A549 (cell line): Measurements from ENCODE around the gene SRSF10.
"Not testable (repeated sequence)": the region's sequence is repeated elsewhere in the genome, so short reads cannot be mapped to it uniquely, and the experiment has no call there.

ENCODE experiments used
- CTCF ChIP-seq: fragments of >200 bp; sonication (Bioruptor Twin); formaldehyde crosslinking; IDR thresholded peaks from 3 replicates; pipeline ENCODE4 v1.5.1; 2016
- HOXB13 ChIP-seq: fragments of 250-450 bp; sonication (Bioruptor Pico); IDR thresholded peaks from 2 replicates; pipeline ENCODE4 v1.5.0; 2020; ENCODE audit warnings: low read depth, mild to moderate bottlenecking, moderate library complexity
- JUN ChIP-seq, 2 experiments: fragments of >200 bp; sonication (Bioruptor Twin); formaldehyde crosslinking; IDR thresholded peaks; 2 replicates in 1 of 2; 3 replicates in 1 of 2; pipeline ENCODE4 v1.6.1; 2016 to 2017
- REST ChIP-seq: fragments of 200-600 bp; sonication (generic); IDR thresholded peaks from 2 replicates; pipeline ENCODE4 v1.6.1; 2016; ENCODE audit warnings: antibody characterized with exemption, mild to moderate bottlenecking, moderate library complexity
- RNF2 ChIP-seq: fragments of 200-600 bp; sonication (generic); IDR thresholded peaks from 2 replicates; pipeline ENCODE4 v1.6.1; 2016; ENCODE audit warnings: low read depth, mild to moderate bottlenecking, antibody characterized with exemption, moderate library complexity, borderline replicate concordance

GRCh38 chr1:23992011-23992410, 11.9 kb upstream of the SRSF10 start:
- not testable (repeated sequence) for TF ChIP-seq HOXB13; REST; CTCF; RNF2; JUN (IDR thresholded peaks at IDR 0.05)
